Psoas muscle (tissue), 8 donors: ENCODE data around the gene MAPK1IP1L. TPM values are rescaled to one million over a fixed set of nuclear protein-coding genes. Genes with fewer than 3 reads are reported as not detected.
A peak's percentile ranks its signal among the peaks of the same experiment; 100 is the strongest.

Source experiments
- ATAC-seq, 4 donors: fragments of 200-7000 bp; cut with Tn5 transposase; one replicate each; pipeline ENCODE4 v1.9.1; 2020; ENCODE audit warnings: moderate library complexity in 3 of 4, mild to moderate bottlenecking in 2 of 4
- DNase-seq, 2 donors: peaks; one replicate each; pipeline ENCODE4 v3.0.0-alpha.2; 2020
- H3K27ac ChIP-seq: fragments of 200-600 bp; one replicate; pipeline ENCODE4 v1.8.0; 2022
- H3K27me3 ChIP-seq, 3 donors: fragments of 200-600 bp in 1 of 3; one replicate each; pipeline versions ENCODE4 v1.6.1 to v1.8.0; 2013 to 2022; ENCODE audit warnings: low read length in 2 of 3, mild to moderate bottlenecking in 2 of 3, moderate library complexity in 1 of 3; ENCODE audit not compliant: insufficient read depth in 3 of 3
- H3K36me3 ChIP-seq, 2 donors: fragments of 200-600 bp in 1 of 2; one replicate each; pipeline versions ENCODE4 v1.6.1 to v1.8.0; 2013 to 2022; ENCODE audit warnings: low read depth in 1 of 2, mild to moderate bottlenecking in 1 of 2, moderate library complexity in 1 of 2; ENCODE audit not compliant: insufficient read depth in 1 of 2
- H3K4me1 ChIP-seq: fragments of 200-600 bp; one replicate; pipeline ENCODE4 v1.8.0; 2022
- H3K4me3 ChIP-seq: fragments of 200-600 bp; one replicate; pipeline ENCODE4 v1.8.0; 2022; ENCODE audit warnings: mild to moderate bottlenecking
- H3K9me3 ChIP-seq: fragments of 200-600 bp; one replicate; pipeline ENCODE4 v1.8.0; 2022
- WGBS, 3 donors: extraction: QIAGEN DNeasy Blood & Tissue Kit; methylation state at CpG; one replicate each; pipeline versions ENCODE4 v1.1.6 to v1.1.7; 2013; 5-methylcytosine and 5-hydroxymethylcytosine counted together
- intact Hi-C, 2 donors: fragments of 100-400 bp; cut with DNase I; formaldehyde crosslinking; loops; one replicate each; pipeline versions ENCODE4 v1.11.0 to v1.14.2; 2022
- polyA plus RNA-seq, 3 donors: library from polyadenylated mRNA; stranded (reverse); fragments of 200-250 nt; gene quantifications; one replicate each; pipeline ENCODE4 v1.2.3, GENCODE V29; 2013
- total RNA-seq, 4 donors: library from RNA; stranded (reverse); fragmentation: NEBNext Ultra II Directional in 2 of 4; extraction: Animal tissue kit (Norgen Biotek cat#: 25700) in 2 of 4; gene quantifications; one replicate each; pipeline versions ENCODE4 v1.2.1 to v1.2.4, GENCODE V29; 2021 to 2023
- TF ChIP-seq, protein P1 (sequence below): fragments of 200-600 bp; IDR thresholded peaks from one replicate; pipeline ENCODE4 v1.8.0; 2022; ENCODE audit warnings: antibody characterized with exemption
- donor health status: healthy with polysubstance abuse.
- donor health status: DM: no; HTN: no; CAD: no; lungs with moderate emphysema.
- donor health status: Bipolar disorder and iron deficiency.
- donor health status: healthy.
- donor health status: DM: yes; HTN: yes; CAD: no.
- donor health status: DM: no; HTN: no; CAD: no.
- donor health status: DM: no; HTN: no; CAD: no.
- donor health status: DM: yes; HTN: yes; CAD: no.

The MAPK1IP1L gene
- total and polyA plus RNA-seq, 7 donors: 17.6 to 60.1 (median 46.2) TPM

DNA sequence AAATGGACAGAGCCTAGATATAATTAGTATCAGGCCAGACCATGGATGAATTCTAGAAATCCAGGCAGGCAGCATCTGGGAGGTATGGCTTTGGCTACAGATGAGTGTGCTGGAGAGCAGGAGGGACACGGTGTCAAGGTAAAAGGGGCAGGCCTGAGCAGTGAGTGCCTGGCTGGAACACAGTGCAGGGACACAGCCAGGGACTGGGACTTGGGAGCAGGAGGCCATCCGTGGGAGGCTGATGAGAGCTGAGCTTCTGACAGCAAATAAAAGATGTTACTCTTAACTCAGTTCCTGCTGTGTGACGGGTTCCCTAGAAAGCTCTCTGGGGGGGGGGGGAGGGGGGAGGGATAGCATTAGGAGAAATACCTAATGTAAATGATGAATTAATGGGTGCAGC lies 64.0 kb downstream of the MAPK1IP1L start:
- WGBS, 3 donors: 60 to 69% (median 65%) methylated on average over 3 of the region's 3 CpGs
- Histone ChIP-seq H3K36me3 (no peaks in the 10 kb centered on the region), H3K4me1 (peaks cover 8% of the 10 kb centered on the region), H3K27me3 (no peaks in the 10 kb centered on the region), H3K4me3 (no peak overlapping the region), H3K9me3 (no peaks in the 10 kb centered on the region), H3K27ac (no peak overlapping the region)
- intact Hi-C loops: no loop called here
- TF ChIP-seq, protein P1, sequence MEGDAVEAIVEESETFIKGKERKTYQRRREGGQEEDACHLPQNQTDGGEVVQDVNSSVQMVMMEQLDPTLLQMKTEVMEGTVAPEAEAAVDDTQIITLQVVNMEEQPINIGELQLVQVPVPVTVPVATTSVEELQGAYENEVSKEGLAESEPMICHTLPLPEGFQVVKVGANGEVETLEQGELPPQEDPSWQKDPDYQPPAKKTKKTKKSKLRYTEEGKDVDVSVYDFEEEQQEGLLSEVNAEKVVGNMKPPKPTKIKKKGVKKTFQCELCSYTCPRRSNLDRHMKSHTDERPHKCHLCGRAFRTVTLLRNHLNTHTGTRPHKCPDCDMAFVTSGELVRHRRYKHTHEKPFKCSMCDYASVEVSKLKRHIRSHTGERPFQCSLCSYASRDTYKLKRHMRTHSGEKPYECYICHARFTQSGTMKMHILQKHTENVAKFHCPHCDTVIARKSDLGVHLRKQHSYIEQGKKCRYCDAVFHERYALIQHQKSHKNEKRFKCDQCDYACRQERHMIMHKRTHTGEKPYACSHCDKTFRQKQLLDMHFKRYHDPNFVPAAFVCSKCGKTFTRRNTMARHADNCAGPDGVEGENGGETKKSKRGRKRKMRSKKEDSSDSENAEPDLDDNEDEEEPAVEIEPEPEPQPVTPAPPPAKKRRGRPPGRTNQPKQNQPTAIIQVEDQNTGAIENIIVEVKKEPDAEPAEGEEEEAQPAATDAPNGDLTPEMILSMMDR: no peak
- ATAC-seq (no peak), DNase-seq (no peak)

DNA sequence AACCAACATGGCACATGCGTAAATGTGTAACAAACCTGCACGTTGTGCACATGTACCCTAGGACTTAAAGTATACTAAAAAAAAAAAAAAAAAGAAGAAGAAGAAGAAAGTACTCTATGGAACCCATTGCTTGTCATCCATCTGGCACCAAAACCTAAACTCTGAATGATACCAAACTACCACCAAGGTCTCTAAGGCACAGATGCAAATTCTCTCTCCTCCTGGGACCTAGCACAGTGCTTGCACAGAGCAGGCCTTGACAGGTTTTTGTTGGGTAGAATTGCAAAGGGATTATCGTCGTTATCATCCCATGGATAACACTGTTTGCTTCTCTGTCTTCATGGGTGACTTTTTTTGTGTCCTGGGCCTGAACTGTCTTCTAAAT lies 64.4 kb downstream of the MAPK1IP1L start:
- H3K4me3 ChIP-seq: no peak overlapping the region
- no peak for ATAC-seq
- WGBS, 3 donors: 68 to 82% (median 71%) methylated on average over 4 of the region's 4 CpGs

DNA sequence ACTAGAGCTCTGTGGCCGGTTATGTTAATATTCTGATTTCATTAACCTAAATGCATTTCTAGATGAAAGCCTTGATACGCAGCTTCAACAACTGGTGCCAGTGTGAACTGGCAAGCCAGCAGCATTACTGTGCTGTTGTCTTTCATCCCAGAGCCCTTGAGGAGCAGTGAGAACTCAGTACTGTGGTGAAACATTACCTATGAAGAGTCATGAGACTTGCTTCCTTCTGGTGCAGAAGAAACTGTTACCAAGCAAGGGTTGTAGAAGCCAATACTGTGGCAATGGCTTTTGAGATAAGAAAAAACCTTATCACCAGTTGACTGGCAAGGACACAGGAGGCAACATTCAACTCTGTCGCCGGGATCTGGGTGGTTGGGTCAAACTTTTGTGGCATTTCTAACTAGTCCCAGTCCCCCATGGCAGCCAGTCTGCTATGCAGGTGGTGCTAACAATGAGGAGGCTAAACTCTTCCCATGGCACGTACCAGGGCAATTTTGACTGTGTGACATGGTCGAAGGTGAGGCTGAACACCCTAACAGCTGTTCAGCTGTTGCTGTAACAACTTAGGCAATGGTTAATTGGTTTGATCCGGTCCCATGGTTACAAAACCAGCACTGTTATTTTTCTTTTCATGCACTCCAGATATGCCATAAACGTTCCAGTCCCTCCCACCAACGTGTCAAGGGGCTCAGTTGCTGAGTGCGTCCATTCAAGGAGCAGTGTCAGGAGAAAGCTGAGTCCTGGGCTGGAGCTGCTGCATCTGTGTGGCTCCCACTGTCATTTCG lies 65.0 kb downstream of the MAPK1IP1L start:
- peaks cover 8% of the 10 kb centered on the region for H3K4me1 ChIP-seq
- intact Hi-C loops: no loop called here
- DNase-seq: no peak
- 33 to 55% (median 39%) methylated on average over 11 of the region's 11 CpGs for WGBS, 3 donors
- H3K9me3 ChIP-seq: no peaks in the 10 kb centered on the region
- TF ChIP-seq, protein P1: no peak
- H3K36me3 ChIP-seq: no peaks in the 10 kb centered on the region
- peak in 2 of 4 donors; percentile 33 to 35 for ATAC-seq
- H3K27ac ChIP-seq: no peak overlapping the region
- no peak overlapping the region for H3K4me3 ChIP-seq
- H3K27me3 ChIP-seq: no peaks in the 10 kb centered on the region

More for the DNA sequence above, 64.4 kb downstream of the MAPK1IP1L start:
- TF ChIP-seq, protein P1: no peak
- intact Hi-C loops: no loop called here
- H3K27ac ChIP-seq: no peak overlapping the region
- no peaks in the 10 kb centered on the region for H3K36me3 ChIP-seq
- no peaks in the 10 kb centered on the region for H3K9me3 ChIP-seq
- no peak for DNase-seq
- H3K27me3 ChIP-seq: no peaks in the 10 kb centered on the region
- peaks cover 8% of the 10 kb centered on the region for H3K4me1 ChIP-seq

DNA sequence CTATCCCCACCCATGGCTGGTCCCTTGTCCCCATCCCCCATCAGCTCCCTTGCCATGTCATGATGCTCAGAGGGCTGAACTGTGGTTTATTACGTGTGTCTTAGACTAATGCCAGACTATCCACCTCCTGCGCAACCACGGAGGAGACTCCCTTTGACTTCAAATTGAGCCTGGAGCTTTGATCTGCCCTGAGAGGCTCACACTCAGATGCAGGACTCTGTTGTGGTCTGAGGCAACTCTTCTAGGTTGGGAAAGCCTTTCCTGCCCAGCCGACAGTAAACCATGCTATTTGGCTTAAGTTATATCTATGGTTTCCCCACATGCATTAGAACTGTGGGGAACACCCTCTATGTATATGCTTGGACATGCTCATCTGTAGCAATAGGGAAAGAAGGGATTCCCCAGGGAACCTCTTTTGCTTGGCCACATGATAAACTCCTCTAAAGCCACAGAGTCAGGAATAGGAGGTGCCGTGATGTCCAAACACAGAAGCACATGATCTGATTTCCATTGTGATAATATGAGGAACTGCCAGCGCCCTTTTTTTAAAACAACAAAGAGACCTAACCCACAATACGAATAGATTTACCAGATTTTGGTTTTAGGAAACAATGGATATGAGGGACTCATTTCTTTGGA lies 66.5 kb downstream of the MAPK1IP1L start:
- Histone ChIP-seq H3K36me3 (no peaks in the 10 kb centered on the region), H3K9me3 (no peaks in the 10 kb centered on the region)
- WGBS, 3 donors: 78 to 86% (median 85%) methylated on average over 7 of the region's 7 CpGs

More for the DNA sequence above, 66.5 kb downstream of the MAPK1IP1L start:
- TF ChIP-seq, protein P1: no peak
- peak overlapping the region; percentile 64 for H3K27ac ChIP-seq
- peaks cover 14% of the 10 kb centered on the region for H3K4me1 ChIP-seq
- intact Hi-C loops: no loop called here
- DNase-seq (no peak), ATAC-seq (peak in 1 of 4 donors; percentile 46)
- no peaks in the 10 kb centered on the region for H3K27me3 ChIP-seq
- H3K4me3 ChIP-seq: no peak overlapping the region
